HG03432 (cell line): Measurements from ENCODE around the gene GMPR.

Source experiments
- ATAC-seq: cut with Tn5 transposase; IDR thresholded peaks from one replicate; pipeline ENCODE4 v1.9.1; 2021; ENCODE audit warnings: mild to moderate bottlenecking, moderate library complexity; ENCODE audit not compliant: unreplicated experiment

GMPR gene

DNA sequence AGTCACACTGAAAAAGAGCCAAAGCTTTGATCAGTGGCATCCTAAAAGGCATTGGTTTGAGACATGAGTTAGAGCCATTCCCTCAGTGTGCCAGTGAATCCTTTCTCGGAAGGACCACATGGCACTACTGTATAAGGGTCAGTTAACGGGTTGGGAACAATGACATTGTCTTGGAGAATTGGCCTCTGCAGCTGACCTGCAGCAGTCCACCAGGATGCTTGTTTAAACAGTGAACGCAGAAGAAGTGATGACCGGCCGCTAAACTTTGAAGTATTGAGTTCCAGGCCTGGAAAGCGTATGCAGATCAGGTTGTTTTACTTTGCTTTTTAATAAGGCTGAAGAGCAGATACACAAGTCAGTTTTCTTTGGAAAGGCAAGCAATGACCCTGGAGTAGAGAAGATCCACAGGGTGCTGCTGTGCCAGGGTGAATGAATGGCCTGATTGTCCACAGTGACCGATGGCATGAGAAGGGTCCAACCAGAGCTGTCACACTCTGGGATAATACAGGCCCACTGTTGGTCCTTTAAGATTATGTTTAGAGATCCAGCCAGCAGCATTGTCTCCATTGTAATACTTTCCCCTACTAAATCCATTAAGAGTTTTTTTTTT, 57.8 kb downstream of the GMPR start:
- ATAC-seq: no peak

DNA sequence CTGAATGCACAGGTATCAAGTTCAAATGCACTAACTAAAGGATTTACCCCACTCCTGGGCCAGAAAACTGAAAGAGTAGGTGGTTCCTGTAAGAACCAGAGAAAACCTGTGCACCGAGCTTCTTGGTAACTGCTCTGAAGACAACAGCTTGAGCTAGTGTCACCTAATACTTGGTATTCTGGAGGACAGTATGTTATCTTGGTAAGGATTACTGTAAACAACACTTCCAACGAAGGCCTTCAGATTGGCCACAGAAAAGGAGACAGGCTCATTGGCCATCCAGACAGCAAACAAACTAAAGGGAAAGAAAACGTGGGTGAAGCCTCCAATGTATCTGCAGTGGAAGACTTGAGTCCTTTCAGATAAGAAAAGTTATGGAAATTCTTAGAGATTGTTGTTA, 61.5 kb downstream of the GMPR start:
- ATAC-seq: no peak

DNA sequence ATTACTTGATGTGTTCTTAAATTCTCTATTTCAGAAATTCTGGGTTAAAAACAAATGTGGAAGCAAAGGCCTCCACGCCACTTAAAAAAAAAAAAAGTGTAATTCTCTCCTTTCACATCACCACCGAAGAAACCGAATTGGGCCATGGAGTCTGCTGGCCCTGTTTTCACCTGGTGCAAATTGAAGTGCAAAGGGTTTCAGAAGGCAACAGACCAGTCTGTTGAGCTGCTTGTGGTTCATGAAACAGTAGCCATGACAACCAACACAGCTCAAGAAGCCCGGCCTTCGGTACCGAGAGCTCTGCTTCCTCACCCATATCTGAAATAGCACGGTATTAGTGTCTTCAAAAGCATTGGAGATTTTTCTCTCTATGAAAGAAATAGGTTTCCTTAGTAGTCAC, 63.1 kb downstream of the GMPR start:
- peak; percentile 55 for ATAC-seq

DNA sequence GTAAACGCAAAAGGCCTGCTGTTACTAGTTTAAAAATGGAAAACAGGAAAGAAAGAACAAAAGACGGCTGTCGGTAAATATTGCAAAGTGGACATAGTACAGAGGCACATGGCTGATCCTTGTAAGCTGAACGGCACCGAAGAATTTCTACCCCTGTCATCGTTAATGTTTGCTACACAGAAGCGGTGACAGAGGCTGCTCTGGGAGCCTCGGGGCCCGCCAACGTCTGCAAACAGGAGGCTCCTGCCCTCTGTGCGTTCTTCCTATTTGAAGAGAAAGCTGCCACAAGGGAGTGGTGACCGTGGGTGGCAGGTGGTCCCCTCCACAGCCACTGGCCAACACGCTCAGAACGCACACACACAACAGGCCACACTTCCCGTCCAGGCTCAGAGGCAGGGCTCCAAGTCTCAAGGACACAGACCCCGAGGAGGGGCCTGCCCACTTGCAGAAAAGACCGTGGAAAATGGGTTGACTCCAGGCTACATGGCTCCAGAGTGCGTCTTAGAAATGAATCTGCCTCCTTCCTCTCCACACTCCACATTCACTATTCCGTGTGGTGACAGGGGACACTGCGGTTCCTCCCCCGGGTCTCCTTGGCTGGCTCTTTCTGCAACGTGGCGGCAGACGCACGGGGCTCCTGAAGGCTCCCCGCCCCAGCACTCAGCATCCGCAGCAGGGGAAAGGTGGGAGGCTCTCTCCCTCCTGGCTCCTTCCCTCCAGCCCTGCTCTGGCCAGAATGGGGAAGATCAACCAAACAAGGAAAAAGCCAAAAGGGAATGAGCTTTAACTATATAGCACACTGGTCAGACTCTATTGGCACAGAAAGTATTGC, 64.5 kb downstream of the GMPR start:
- ATAC-seq: no peak

DNA sequence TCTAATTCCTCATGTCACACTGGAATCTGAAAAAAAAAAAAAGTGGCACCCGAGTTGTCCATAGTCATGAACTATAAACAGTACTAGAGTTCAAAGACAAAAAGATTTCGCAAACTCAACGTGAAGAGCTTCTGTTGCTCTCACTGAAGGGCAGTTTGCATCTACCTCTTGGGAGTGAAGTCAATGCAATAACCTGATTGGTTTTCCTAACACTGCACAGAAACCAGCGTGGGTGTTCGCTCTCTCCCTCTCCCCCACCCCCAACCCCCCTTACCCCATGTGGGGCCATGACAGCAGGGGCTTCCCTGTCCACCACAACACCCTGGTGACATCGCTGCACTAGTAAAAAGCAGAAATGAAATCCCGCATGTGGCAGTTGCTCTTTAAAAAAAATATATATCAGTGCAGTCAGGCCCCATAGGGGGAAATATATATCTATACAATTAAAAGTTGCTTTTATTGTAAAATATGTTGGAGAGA, 66.9 kb downstream of the GMPR start:
- ATAC-seq: peak; percentile 81

DNA sequence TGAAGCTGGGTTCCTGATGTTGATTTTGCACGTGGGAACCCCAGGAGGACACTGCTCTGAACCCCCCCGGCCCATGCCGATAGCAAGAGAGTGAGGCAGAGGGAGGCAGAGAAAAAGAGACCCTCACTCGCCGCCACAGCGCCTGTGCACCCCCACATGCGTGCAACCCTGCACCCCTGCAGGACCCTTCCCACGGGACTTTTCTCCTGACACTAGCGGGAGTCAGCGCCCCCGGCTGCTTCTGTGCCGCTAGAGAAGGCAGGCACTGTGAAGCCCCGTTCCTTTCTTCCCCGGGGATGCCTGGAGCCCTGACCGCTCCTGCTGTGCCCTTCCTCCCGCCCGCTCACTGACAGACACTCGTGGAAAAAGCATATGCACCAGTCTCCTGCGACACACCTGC, 67.4 kb downstream of the GMPR start:
- ATAC-seq: peak; percentile 35

DNA sequence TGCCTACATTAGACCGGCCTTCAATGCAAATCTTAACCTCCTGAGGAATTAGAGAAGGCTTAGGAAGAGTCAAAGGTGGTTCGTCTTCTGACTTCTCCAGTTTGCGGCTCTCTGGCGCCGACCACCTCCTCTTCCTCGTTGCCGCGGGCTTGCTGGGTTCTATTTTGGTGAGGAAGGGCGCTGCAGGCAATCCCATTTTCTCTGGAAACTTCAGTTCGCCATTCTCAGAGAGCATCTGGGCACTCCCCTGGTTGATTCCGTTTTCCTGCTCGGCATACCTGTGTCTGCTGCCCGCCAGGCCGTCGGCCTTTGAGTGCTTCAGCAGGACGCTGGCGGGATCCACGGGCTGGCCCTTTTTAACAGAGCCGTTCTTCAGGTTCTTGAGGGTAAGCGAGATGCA, 67.9 kb downstream of the GMPR start:
- ATAC-seq: no peak

DNA sequence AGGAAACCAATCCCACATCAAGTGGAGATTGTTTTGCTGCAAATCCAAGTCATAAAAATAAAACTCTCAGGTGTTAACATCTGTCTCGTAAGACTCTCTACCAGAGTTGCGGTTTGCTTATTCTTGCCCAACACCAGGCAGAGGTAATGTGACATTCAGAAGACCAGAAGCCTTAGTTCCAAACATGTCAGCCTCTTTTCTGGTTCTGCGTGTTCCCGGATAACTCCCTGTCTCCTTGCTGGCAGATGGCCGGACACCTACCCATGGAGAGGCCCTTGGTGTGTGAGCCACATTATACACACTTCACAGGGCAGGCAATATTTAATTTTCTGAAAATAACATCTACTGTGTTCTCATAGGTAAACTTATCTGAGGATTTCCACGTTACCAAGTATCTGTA, 73.4 kb downstream of the GMPR start:
- no peak for ATAC-seq

DNA sequence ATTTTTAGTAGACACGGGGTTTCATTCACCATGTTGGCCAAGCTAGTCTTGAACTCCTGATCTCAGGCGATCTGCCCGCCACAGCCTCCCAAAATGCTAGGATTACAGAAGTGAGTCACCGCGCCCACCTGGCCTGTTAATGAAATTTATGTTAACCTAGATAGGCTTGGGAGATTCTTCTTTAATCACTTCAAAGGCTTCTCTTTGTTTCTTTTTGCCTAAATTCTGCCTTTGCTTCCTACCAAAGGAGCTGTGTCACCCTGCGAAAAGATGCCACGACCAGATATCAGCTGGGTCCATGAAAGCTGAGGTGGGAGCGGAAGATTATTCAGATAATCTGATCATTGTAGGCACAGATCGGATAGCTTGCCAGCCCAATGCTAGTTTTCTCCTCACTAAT, 75.3 kb downstream of the GMPR start:
- no peak for ATAC-seq

DNA sequence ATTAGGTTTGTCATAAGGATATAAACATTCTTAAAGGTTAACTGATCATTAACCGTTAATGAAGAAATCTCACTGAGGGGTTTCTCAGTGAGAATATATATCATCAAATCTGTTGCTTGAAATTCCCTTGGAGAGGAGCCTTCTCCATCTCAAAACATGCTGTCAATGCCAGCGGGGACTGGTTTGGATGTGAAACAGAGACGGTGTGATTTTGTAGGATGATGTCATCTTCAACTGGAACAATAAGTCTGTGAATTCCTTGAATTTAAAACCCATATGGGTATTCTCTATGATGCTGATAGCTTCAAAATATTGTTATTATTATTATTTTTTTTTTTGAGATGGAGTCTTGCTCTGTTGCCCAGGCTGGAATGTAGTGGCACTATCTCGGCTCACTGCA, 75.9 kb downstream of the GMPR start:
- ATAC-seq: no peak

DNA sequence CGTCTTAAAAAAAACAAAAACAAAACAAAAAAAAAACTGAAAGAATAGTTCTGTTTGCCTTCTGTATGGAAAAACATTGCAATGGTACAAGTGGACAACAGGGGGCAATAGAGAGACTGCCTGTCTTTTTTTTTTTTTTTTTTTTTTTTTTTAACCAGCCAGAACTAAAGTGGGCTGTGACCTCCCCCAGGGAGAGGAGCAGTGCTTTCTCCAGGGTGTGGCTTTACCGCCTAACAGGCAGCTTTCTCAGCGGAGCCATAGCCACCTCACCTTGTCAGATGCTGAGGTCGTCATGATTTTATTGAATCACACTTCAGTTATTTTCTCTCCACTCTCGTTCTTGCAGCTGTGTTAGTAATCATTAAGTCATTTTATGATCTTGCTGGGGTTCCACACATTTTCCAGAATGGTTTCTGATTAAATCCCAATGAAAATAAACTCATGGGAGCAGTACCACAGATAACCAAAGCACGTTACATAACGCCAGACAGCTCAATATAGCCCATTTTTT, 78.4 kb downstream of the GMPR start:
- ATAC-seq: no peak

DNA sequence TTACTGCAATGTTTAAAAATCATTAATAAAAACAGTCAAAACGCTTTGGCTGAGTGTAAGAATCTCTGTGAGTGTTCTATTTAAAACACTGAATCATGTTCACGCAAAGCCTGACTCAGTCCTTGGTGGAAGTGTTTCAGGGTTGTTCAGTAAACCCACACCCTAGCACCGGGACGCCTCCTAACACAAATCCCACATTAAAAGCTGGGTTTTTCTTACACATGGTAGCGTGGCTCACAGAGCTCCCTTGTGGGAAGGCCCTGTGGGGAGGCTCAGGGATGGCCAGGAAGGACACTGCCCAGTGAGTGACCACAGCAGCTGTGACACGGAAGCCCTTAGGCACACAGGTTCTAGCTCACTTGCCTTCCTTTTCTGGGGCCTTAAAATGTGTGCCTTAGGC, 80.2 kb downstream of the GMPR start:
- ATAC-seq: no peak

DNA sequence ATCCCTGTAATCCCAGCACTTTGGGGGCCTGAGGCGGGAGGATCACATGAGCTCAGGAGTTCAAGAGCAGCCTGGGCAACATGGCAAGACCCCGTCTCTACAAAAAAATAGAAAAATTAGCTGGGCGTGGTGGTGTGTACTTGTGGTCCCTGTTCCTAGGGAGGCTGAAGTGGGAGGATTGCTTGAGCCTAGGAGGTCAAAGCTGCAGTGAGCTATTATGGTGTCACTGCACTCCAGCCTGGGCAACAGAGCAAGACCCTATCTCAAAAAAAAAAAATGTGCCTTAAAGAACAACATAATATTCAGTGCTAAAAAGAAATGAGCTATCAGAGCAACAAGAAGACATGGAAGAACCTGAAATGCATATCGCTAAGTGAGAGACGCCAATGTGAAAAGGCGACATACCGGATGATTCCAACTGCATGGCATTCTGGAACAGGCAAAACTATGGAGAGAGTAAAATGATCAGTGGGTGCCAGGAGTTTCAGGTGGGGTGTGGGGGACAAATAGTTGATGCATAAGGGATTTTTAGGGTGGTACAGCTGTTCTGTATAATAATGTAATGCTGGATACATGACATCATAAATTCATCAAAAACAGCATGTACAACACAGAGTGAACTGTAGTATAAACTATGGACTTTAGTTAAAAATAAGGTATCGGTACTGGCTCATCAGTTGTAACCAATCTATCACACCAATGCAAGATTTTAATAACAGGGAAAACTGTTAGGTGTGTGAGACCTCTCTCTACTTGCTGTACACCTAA, 80.8 kb downstream of the GMPR start:
- no peak for ATAC-seq

DNA sequence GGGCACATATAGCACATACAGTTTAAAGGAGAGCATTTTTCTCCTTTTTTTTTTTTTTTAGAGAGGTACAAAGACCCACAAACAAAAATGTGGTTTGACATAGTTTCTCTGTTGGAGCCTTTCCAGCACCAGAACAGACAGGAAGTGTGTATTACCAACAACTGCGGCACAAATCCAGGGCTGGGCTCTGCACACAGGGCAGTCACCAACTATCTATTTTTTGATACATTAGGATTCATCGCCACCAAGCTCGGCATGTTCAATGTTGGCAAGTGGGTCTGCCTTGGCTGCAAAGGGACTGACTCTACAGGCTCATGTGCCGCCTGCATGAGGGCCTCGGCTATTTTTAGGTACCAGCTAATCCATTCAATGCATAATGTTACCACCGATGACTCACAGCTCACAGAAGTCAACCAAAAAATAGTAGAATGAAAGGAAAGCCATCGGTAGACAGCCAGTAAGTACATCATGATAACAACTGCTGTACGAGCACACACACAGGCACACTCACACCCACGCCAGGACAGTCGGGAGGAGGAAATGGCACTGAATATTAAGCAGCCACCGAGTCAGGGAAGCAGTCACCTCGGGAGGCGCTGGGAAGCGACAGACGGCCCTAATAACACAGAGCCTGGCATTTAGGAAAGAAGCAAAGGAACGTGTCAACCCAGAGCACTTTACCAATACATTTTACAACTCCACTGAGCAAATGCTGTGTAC, 81.6 kb downstream of the GMPR start:
- peak; percentile 68 for ATAC-seq

DNA sequence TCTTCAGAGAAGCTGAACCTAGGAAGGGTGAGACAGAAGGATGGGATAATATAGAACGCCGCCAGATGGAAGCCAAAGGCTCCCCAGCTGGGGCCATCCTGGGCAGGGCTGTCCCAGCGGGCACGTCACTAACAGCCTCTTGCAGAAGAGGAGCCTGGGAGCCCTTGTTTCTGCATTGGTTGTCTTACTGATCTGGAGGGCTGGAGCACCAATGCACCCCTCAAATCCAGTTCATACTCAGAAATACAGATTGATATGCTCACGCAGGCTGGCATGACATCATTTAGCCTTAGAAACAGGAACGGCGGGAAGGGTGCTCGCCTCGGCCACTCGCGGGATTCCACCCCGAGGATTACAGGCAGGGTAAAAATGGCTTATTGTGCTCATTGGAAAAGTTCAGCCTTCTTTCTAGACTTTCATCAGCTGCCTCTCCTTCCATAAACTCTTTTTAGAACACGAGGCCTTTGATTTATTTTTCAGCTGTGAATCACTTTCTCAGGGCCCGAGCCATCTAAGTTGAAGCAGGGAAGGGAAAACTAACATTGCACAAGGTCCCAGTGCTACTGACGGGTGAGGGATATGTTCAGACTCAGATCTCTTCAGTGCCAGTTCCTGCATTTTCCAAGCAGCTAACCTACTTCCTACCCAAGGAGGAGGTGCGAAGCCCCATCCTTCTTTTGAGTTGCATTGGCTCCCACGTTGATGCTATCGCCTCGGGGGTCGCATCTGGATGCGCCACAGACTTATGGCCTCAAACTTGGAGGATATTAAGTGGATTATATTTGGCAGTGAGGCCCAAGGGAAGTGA, 82.3 kb downstream of the GMPR start:
- ATAC-seq: no peak

DNA sequence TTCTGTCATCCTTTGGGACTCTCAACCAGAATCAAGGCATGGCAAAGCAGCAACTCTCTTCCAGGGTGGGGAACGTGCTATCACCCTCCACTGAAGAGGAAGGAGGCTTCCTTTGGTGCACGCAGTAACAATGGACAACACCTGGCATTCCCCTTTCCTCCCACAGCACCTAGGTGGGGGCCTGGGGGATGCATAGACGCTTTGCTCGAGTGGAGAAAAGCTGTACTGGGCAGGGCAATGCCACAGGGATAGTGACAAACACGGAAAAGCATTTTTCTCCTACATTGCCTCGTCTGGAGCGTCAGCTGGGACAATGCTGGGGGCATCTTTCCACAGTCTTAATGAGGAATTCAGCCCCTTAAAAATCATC, 82.9 kb downstream of the GMPR start:
- no peak for ATAC-seq

DNA sequence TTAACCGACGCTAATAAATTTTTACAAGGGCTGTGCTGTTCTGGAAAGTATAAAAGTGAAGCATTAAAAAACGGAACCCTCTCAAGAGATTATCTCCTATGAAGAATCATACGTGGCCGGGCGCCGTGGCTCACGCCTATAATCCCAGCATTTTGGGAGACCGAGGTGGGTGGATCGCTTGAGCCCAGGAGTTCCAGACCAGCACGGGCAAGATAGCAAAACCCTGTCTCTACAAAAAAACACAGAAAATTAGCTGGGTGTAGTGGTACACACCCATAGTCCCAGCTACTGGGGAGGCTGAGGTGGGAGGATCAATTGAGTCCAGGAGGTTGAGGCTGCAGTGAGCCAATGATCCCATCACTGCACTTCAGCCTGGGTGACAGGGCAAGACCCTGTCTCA, 83.4 kb downstream of the GMPR start:
- ATAC-seq: no peak

DNA sequence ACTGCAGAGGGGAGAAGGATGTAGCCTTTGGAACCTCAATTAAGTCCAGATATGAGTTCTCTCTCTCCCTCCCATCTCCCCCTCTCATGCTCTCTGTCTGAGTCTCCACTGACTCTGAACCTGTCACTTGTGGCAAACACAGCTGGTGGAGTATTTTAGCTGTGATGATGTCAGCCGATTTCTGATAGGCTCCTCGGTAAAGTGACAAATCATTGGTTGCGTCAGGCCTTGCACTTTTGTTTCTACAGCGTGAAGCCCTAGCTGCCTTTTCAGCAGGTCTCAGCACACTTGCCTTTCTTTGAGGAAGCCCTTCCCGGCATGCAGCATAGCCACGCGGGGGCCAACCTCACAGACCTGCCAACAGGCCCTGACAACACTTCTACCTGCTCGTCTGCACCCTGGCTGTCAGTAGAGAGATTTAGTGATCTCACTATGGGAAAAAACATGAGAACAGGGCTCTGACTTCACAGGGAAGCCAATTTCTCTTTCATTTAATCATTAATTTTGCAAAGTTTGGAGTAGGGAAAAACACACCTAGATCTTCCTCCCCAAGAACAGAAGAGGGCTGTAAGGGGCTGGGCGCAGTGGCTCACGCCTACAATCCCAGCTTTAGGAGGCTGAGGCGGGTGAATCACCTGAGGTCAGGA, 84.4 kb downstream of the GMPR start:
- peak; percentile 86 for ATAC-seq

DNA sequence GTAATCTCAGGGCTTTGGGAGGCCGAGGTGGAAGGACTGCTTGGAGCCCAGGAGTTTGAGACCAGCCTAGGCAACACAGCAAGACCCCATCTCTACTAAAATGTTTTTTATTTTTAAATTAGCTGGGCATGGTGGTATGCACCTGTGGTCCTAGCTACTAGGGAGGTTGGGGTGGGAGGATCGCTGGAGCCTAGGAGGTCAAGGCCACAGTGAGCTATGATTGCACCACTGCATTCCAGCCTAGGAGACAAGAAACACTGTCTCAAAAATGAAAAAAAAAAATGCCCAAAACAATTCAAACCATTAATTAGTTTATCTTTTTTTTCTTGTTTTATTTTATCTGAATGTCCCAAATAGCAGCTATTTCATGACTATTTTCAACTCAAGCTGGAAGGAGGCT, 85.8 kb downstream of the GMPR start:
- no peak for ATAC-seq
